KG1 (cell line): Measurements from ENCODE around the gene SPNS2.

Source experiments
- DNase-seq: peaks from one replicate; lab custom pipeline; 2025; lab: John Stamatoyannopoulos, UW

SPNS2 gene

GRCh38 chr17:4503283-4504025, 4.8 kb downstream of the SPNS2 start:
- DNase-seq = no peak

GRCh38 chr17:4504188-4504587, 5.5 kb downstream of the SPNS2 start:
- DNase-seq = no peak

DNA sequence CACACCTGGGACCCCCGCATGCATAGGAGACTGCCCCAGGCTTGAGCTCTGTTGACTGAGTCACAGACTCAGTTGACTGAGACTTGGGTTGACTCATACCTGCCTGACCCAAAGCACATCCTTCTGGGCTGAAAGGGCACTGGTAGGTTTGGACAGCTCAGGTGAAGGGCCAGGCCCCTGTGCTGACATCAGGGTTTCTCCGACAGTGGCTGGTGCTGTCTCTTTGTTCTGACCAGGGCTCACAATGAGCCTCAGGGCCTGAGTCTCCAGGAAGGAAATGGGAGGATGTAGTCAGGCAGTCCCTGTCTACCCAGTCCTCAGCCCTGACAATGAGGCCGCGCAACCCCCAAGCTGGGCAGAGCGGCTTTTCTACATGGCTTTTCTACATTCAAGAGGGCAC, 6.5 kb downstream of the SPNS2 start:
- DNase-seq = no peak

DNA sequence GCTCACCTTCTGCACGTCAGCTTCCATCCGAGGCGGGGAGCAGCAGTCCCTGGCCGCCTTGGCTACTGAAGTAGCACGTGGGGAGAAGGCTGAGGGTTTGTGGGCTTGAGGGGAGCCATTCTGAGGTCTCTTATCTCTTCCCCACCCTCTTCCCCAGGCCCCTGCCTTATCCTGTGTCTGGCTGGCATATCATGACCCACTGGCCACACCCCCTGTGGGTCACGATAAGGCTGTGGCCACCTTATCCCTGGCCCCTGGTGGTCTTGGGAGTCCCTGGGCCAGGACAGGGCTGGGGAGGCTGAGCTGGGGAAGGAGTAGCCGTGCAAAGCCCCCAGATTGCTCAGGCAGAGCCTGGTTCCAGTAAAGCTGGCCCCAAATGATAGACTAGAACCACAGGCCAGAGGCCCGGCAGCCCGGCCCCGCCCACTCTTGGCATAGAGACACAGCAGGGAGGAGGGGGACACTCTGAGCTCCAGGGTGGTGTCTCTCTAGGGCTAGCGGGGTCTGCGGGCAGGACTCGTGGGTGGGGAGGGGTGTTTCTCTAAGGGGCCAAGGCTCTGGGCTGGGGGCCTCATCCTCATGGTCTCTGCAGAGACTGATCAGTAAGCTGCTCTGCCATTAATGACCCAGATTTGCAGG, 7.6 kb downstream of the SPNS2 start:
- DNase-seq = no peak

GRCh38 chr17:4506892-4507291, 8.2 kb downstream of the SPNS2 start:
- DNase-seq = no peak

DNA sequence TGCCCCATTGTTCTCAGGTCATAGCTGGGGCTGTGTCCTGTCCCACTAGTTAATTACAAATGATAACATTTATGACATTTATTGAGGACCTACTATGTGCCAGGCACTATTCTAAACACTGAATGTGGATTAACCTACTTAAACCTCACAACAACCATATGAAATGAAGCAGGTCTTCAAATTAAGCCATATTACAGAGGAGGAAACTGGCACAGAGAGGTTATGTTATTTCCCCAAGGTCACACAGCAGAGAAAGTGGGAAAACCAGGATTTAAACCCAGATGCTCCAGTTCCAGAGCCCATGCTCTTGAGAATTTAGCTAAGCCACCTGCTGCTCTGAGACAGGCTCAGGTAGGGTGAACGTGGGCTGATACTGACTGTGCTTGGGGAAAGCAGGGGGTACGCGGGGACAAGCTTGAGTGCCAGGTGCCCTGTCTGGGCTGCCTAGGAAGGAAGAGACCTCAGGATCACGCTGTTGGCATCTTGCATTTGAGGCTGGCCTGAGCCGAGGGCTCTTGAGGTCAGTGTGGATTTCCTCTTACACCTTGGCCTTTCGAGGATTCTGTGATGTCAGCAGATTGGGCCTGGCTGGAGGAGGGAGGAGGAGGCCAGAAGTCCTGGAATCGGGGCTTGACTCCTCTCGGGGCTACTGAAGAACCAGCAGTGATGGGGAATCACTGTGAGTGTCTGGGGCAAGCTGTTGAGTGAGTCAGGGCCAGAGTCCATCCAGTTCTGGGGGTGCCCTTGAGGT, 8.9 kb downstream of the SPNS2 start:
- DNase-seq = no peak

- DNase-seq = no peak
These were observed 9.5 kb downstream of the SPNS2 start for GRCh38 chr17:4508207-4508606.

- no peak for DNase-seq
These were observed 10.7 kb downstream of the SPNS2 start for GRCh38 chr17:4509401-4509800.

- no peak for DNase-seq
These were observed 11.4 kb downstream of the SPNS2 start for GRCh38 chr17:4509923-4510617.

GRCh38 chr17:4510618-4510941, 11.9 kb downstream of the SPNS2 start:
- DNase-seq = no peak

- DNase-seq = no peak
These were observed 12.7 kb downstream of the SPNS2 start for GRCh38 chr17:4511199-4511932.

DNA sequence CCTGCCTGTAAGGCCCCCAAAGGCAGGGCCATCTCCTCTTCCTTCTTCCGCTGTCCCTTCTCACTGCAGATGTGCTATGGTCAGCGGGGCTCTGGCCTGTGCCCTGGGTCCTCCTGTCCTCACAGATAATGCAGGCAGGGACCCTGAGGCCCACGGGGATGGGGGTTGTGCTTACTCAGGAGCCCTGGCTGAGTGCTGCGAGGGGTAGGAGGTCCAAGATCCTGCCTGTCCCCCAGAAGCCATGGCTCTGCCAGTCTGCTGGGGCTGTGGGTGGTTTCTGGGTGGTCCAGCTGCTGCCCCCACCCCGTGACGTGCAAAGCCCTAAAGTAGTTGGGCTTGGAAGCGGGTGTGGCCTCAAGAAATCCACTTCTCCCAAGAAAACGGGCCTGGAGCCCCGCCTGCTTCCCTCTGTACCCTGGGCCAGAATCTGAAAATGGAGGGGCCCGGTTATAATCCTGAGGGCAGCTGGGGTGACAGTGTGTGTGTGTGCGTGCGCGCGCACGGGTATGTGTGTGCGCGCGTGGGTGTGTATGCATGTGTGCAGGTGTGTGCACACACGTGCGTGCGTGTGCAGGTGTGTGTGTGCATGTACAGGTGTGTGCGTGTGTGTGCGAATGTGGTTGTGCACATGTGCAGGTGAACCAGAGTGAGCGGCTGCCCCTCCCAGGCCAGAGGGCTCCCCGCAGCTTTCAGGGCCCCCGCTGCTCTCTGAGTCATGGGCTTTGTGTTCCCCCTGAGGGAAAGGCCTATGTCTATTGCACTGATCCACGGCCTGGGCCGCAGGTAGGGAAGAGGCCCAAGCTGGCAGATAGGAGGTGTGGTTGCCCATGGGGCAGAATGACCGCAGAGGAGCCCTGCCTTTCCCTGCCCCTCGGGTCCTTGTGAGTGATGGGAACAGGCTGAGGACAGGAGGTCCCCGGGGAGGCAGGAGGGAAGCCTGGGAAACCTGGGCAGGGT, 13.8 kb downstream of the SPNS2 start:
- DNase-seq = no peak

GRCh38 chr17:4513113-4514032, 14.7 kb downstream of the SPNS2 start:
- DNase-seq = no peak

GRCh38 chr17:4514206-4514605, 15.5 kb downstream of the SPNS2 start:
- DNase-seq = no peak

GRCh38 chr17:4514779-4515178, 16.1 kb downstream of the SPNS2 start:
- no peak for DNase-seq

- DNase-seq = no peak
These were observed 16.8 kb downstream of the SPNS2 start for GRCh38 chr17:4515501-4515900.

GRCh38 chr17:4516735-4517134, 18.1 kb downstream of the SPNS2 start:
- DNase-seq = no peak

DNA sequence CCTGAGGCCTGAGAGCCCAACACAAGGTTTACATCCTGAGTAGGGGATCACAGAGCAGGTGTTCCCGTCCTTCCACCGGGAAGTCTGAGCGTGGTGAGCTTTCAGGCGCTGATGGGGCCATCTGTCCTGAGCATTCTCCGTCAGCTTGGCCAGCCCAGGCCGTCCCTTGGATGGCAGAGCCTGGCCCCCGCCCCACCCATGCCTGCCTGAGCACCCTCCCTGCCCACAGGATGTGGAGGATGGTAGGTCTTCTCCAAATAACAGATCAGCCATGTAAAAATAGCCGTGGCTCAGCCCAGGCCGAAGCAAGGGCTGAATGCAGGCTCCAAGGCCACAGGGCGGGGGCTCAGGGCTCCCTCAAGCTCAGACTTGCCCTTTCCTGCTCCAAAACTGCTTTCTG, 20.2 kb downstream of the SPNS2 start:
- no peak for DNase-seq

GRCh38 chr17:4519361-4519788, 20.7 kb downstream of the SPNS2 start:
- no peak for DNase-seq
